Measurements from ENCODE around the gene SPOPL. TPM values are rescaled to one million over a fixed set of nuclear protein-coding genes. Genes with fewer than 3 reads are reported as not detected.
"Not testable (repeated sequence)": the region's sequence is repeated elsewhere in the genome, so short reads cannot be mapped to it uniquely, and the experiment has no call there.

The SPOPL gene
- total RNA-seq, 4 donors from 2014 or later: 25.4 to 1,178 (median 36.7) TPM

DNA sequence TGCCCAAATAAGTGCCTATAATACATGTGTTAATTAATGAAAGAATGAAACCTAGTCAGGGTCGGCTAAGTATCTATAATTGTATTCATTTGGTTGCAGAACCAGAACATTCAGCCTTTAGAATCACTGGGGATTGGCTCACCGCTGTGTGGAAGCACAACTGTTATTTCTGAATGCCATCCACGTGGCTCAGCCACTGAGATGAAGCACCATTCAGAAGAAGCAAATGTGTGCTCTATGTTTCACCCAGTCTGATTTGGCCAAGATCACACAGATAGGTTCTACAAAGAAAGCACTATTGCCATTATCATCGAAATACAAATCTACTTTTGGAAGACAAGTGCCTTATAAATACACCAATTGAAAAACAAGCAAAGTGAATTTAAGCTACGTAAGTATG, 30.6 kb upstream of the SPOPL start:
- H3K9me3 ChIP-seq: no peaks in the 10 kb centered on the region
- in situ Hi-C loops (cut with MboI; ENCODE audit: low pct_ligation_motif_present in 1 of 4, low pct_unique_long_range_greater_than_20kb in 1 of 4, low sequenced_read_pairs in 3 of 4): no loop called here
- H3K36me3 ChIP-seq: no peaks in the 10 kb centered on the region
- DNase-seq: no peak
- 88 to 95% methylated on average over 2 to 5 of the region's 5 CpGs for WGBS, 2 donors (ENCODE audit: low coverage in 1 of 2)
- intact Hi-C loops (cut with DNase I; ENCODE audit: low total_unique reads): no loop called here
- H3K4me3 ChIP-seq: no peak overlapping the region
- H3K27me3 ChIP-seq: no peaks in the 10 kb centered on the region
- TF ChIP-seq POLR2A (IDR thresholded peaks at IDR 0.05): no peak
- TF ChIP-seq, protein P1, sequence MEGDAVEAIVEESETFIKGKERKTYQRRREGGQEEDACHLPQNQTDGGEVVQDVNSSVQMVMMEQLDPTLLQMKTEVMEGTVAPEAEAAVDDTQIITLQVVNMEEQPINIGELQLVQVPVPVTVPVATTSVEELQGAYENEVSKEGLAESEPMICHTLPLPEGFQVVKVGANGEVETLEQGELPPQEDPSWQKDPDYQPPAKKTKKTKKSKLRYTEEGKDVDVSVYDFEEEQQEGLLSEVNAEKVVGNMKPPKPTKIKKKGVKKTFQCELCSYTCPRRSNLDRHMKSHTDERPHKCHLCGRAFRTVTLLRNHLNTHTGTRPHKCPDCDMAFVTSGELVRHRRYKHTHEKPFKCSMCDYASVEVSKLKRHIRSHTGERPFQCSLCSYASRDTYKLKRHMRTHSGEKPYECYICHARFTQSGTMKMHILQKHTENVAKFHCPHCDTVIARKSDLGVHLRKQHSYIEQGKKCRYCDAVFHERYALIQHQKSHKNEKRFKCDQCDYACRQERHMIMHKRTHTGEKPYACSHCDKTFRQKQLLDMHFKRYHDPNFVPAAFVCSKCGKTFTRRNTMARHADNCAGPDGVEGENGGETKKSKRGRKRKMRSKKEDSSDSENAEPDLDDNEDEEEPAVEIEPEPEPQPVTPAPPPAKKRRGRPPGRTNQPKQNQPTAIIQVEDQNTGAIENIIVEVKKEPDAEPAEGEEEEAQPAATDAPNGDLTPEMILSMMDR (IDR thresholded peaks at IDR 0.05): no peak
- no peak for TF ChIP-seq POLR2AphosphoS5 (IDR thresholded peaks at IDR 0.05)
- TF ChIP-seq EP300 (IDR thresholded peaks at IDR 0.05; ENCODE audit: low read depth): no peak
- H3K4me1 ChIP-seq: no peaks in the 10 kb centered on the region
- H3K27ac ChIP-seq: no peak overlapping the region

DNA sequence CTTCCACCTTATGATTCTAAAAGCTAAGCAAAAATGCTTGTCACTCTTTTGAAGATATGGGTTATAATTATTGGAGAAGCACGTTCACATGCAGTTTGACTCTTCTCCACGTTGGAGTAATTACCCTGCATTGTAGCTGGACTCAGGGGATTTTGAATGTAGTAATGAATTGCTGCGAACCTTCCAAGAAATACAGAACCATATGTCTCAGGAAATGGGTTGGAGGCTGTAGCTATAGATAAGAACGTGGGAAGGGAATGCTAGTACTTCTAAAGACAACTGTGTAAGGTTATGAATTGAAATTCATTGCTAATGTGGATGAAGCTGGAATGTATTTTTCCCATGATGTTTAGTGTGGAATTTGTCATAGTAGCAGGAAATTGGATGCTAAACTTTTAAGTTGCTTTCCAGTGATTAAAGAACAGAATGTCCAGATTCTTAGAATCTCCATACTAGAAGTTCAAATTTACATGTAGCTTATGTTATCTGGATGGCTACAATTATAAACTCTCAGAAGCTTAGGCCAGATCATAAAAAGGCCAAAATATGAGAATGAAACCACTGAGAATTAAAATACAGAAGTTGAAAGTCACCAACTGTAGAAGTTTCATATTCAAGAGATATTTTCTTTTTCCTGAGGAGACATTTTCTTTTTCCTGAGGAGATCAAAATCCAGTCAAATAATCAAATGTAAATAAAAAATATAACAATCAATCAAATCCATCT, 27.3 kb upstream of the SPOPL start:
- no peak for DNase-seq
- H3K27me3 ChIP-seq: no peaks in the 10 kb centered on the region
- H3K4me1 ChIP-seq: no peaks in the 10 kb centered on the region
- H3K36me3 ChIP-seq: no peaks in the 10 kb centered on the region
- TF ChIP-seq POLR2AphosphoS5 (IDR thresholded peaks at IDR 0.05) (no peak), POLR2A (IDR thresholded peaks at IDR 0.05) (no peak)
- TF ChIP-seq, protein P1 (IDR thresholded peaks at IDR 0.05): no peak
- H3K4me3 ChIP-seq: no peak overlapping the region
- no peaks in the 10 kb centered on the region for H3K9me3 ChIP-seq
- H3K27ac ChIP-seq: no peak overlapping the region
- WGBS, 2 donors (ENCODE audit: low coverage in 1 of 2): 73% methylated on average over 4 of the region's 4 CpGs
- in situ Hi-C loops (cut with MboI; ENCODE audit: low pct_ligation_motif_present in 1 of 4, low pct_unique_long_range_greater_than_20kb in 1 of 4, low sequenced_read_pairs in 3 of 4): no loop called here
- intact Hi-C loops (cut with DNase I; ENCODE audit: low total_unique reads): no loop called here

GRCh38 chr2:138475277-138475776, 26.2 kb upstream of the SPOPL start:
- in situ Hi-C loops (cut with MboI; ENCODE audit: low pct_ligation_motif_present in 1 of 4, low pct_unique_long_range_greater_than_20kb in 1 of 4, low sequenced_read_pairs in 3 of 4): no loop called here

DNA sequence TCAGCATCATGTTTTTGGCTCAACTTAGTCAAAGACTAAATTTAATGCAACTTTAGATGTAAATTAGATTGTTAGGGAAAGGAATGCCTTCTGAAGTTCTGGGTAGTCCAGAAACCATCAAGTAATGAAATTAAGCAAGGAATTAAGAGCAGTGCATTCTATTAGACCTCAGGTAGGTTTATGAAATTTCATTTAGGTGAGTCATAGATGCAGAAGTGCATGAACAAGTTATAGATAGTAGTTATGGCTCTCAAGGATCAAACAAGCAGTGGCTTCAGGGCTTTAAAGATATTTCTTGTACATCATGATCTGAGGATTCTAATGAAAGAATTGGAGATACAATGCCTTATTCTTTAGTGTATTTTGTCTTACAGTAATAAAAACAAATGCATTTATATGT, 25.4 kb upstream of the SPOPL start:
- TF ChIP-seq, protein P1 (IDR thresholded peaks at IDR 0.05): no peak
- TF ChIP-seq POLR2A (IDR thresholded peaks at IDR 0.05) (no peak), EP300 (IDR thresholded peaks at IDR 0.05; ENCODE audit: low read depth) (no peak)
- in situ Hi-C loops (cut with MboI; ENCODE audit: low pct_ligation_motif_present in 1 of 4, low pct_unique_long_range_greater_than_20kb in 1 of 4, low sequenced_read_pairs in 3 of 4): no loop called here
- Histone ChIP-seq H3K27me3 (no peaks in the 10 kb centered on the region), H3K4me3 (no peak overlapping the region), H3K9me3 (no peaks in the 10 kb centered on the region), H3K4me1 (no peaks in the 10 kb centered on the region), H3K27ac (no peak overlapping the region), H3K36me3 (no peaks in the 10 kb centered on the region)
- DNase-seq: no peak
- intact Hi-C loops (cut with DNase I; ENCODE audit: low total_unique reads): no loop called here

More at GRCh38 chr2:138475277-138475776, 26.2 kb upstream of the SPOPL start:
- DNase-seq: no peak
- TF ChIP-seq POLR2A (IDR thresholded peaks at IDR 0.05) (no peak), EP300 (IDR thresholded peaks at IDR 0.05; ENCODE audit: low read depth) (no peak), POLR2AphosphoS5 (IDR thresholded peaks at IDR 0.05) (no peak)
- H3K27me3 ChIP-seq: no peaks in the 10 kb centered on the region
- no peaks in the 10 kb centered on the region for H3K9me3 ChIP-seq
- 23 to 63% methylated on average over 4 of the region's 4 CpGs for WGBS, 2 donors (ENCODE audit: low coverage in 1 of 2)
- H3K27ac ChIP-seq: no peak overlapping the region
- H3K4me3 ChIP-seq: no peak overlapping the region
- H3K36me3 ChIP-seq: no peaks in the 10 kb centered on the region
- intact Hi-C loops (cut with DNase I; ENCODE audit: low total_unique reads): no loop called here
- no peaks in the 10 kb centered on the region for H3K4me1 ChIP-seq

DNA sequence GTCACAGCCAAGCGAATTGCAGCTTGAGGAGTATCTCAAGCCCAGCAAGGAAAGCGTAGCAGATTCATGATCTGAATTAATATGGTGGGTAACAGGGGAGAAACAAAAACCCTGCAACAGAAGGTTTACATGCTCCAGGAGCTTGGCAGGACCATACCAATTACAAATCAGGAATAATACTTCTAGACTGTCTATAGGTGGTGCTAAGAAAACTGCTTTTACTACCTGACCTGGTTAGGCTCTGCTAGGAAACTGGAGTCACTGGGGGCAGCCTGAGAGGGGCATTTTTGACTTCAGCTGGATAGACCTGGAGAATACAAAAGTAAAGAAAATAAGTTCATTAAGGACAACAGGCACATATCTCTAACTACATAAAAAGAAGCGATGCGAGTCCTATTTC, 24.6 kb upstream of the SPOPL start:
- in situ Hi-C loops (cut with MboI; ENCODE audit: low pct_ligation_motif_present in 1 of 4, low pct_unique_long_range_greater_than_20kb in 1 of 4, low sequenced_read_pairs in 3 of 4): no loop called here
- DNase-seq: no peak
- Histone ChIP-seq H3K36me3 (no peaks in the 10 kb centered on the region), H3K4me3 (no peak overlapping the region), H3K4me1 (no peaks in the 10 kb centered on the region), H3K27me3 (no peaks in the 10 kb centered on the region), H3K9me3 (no peaks in the 10 kb centered on the region), H3K27ac (no peak overlapping the region)
- TF ChIP-seq EP300 (IDR thresholded peaks at IDR 0.05; ENCODE audit: low read depth) (no peak), POLR2AphosphoS5 (IDR thresholded peaks at IDR 0.05) (no peak), POLR2A (IDR thresholded peaks at IDR 0.05) (no peak)
- TF ChIP-seq, protein P1 (IDR thresholded peaks at IDR 0.05): no peak
- WGBS, 2 donors (ENCODE audit: low coverage in 1 of 2): 82 to 97% methylated on average over 2 to 4 of the region's 4 CpGs
- intact Hi-C loops (cut with DNase I; ENCODE audit: low total_unique reads): no loop called here

GRCh38 chr2:138482796-138483195, 18.8 kb upstream of the SPOPL start:
- in situ Hi-C loops (cut with MboI; ENCODE audit: low pct_ligation_motif_present in 1 of 4, low pct_unique_long_range_greater_than_20kb in 1 of 4, low sequenced_read_pairs in 3 of 4); H3K4me1 ChIP-seq; intact Hi-C loops (cut with DNase I; ENCODE audit: low total_unique reads); H3K27me3 ChIP-seq; H3K36me3 ChIP-seq; H3K27ac ChIP-seq; DNase-seq; H3K9me3 ChIP-seq; H3K4me3 ChIP-seq: not testable (repeated sequence)

Measured in transverse colon (tissue), 4 donors.